Panc1 (cell line): ENCODE data around the gene OSBPL5.

ENCODE experiments used
- CTCF ChIP-seq: fragments of 450-650 bp; IDR thresholded peaks from 2 replicates; pipeline ENCODE4 v1.5.1; 2017; ENCODE audit warnings: mild to moderate bottlenecking
- POLR2AphosphoS5 ChIP-seq: IDR thresholded peaks from 2 replicates; pipeline ENCODE4 v1.6.1; 2012; ENCODE audit warnings: mild to moderate bottlenecking, low read depth, low read length, moderate library complexity
- REST ChIP-seq, 2 experiments: IDR thresholded peaks; 2 replicates each; pipeline ENCODE4 v1.6.1; 2011 to 2012; ENCODE audit warnings: low read depth in 2 of 2, control low read depth in 1 of 2, low read length in 1 of 2, mild to moderate bottlenecking in 1 of 2, moderate library complexity in 1 of 2; ENCODE audit not compliant: insufficient read depth in 1 of 2
- SIN3A ChIP-seq: IDR thresholded peaks from 2 replicates; pipeline ENCODE4 v1.6.1; 2012; ENCODE audit warnings: low read depth, mild to moderate bottlenecking, low read length, moderate library complexity, borderline replicate concordance; ENCODE audit not compliant: insufficient read depth
- TCF7L2 ChIP-seq: IDR thresholded peaks from 2 replicates; pipeline ENCODE4 v1.6.1; 2011; ENCODE audit warnings: mild to moderate bottlenecking, low read depth, low read length, inconsistent platforms

- TF ChIP-seq CTCF (no peak), POLR2AphosphoS5 (no peak), REST (IDR thresholded peaks at IDR 0.05; ENCODE audit: insufficient read depth in 1 of 2, low read depth in 2 of 2, low read length in 1 of 2) (no peak), SIN3A (no peak), TCF7L2 (no peak)
Measured at GRCh38 chr11:3104961-3105790, 59.9 kb downstream of the OSBPL5 start.
